Measurements from ENCODE around the gene UCKL1. TPM values are rescaled to one million over a fixed set of nuclear protein-coding genes. Genes with fewer than 3 reads are reported as not detected.
A peak's percentile ranks its signal among the peaks of the same experiment; 100 is the strongest.

The UCKL1 gene
- total RNA-seq, 3 donors from 2014 or later, result 24.2 to 44.9 (median 36.3) TPM

- H3K27ac ChIP-seq, result peak overlapping the region; percentile 78 to 86
- TF ChIP-seq CTCF (IDR thresholded peaks at IDR 0.05) (peak in 1 of 3 donors; percentile 8), POLR2AphosphoS5 (IDR thresholded peaks at IDR 0.05) (peak in 1 of 3 donors; percentile 39), POLR2A (IDR thresholded peaks at IDR 0.05) (no peak)
- H3K9me3 ChIP-seq, result no peaks in the 10 kb centered on the region
- H3K36me3 ChIP-seq, result peaks cover 8% of the 10 kb centered on the region
- peaks cover 20 to 22% of the 10 kb centered on the region in 2 donors for H3K4me1 ChIP-seq
- H3K4me3 ChIP-seq, result peak overlapping the region; percentile 94 to 100 (median 98)
- no peaks in the 10 kb centered on the region for H3K27me3 ChIP-seq
- peak in 1 of 2 donors; percentile 74 for DNase-seq (ENCODE audit: low spot score in 2 of 2)
- intact Hi-C loops (cut with DNase I; ENCODE audit: low total_unique reads), result no loop called here
These were observed 931 bp upstream of the UCKL1 start for GRCh38 chr20:63957004-63957689.

- DNase-seq (ENCODE audit: low spot score in 2 of 2), result no peak
- Histone ChIP-seq H3K27ac (peak overlapping the region; percentile 78 to 86), H3K27me3 (no peaks in the 10 kb centered on the region), H3K9me3 (no peaks in the 10 kb centered on the region), H3K4me1 (peaks cover 20 to 26% of the 10 kb centered on the region in 2 donors), H3K4me3 (peak overlapping the region; percentile 94 to 100 (median 98)), H3K36me3 (peaks cover 4% of the 10 kb centered on the region)
- no peak for TF ChIP-seq POLR2AphosphoS5 (IDR thresholded peaks at IDR 0.05)
- no peak for TF ChIP-seq CTCF (IDR thresholded peaks at IDR 0.05)
- TF ChIP-seq POLR2A (IDR thresholded peaks at IDR 0.05), result no peak
- intact Hi-C loops (cut with DNase I; ENCODE audit: low total_unique reads), result no loop called here
These were observed 418 bp upstream of the UCKL1 start for GRCh38 chr20:63956664-63957003.

- Histone ChIP-seq H3K27me3 (no peaks in the 10 kb centered on the region), H3K27ac (peak overlapping the region; percentile 86 to 98), H3K4me3 (peak overlapping the region; percentile 94 to 100 (median 98)), H3K36me3 (no peaks in the 10 kb centered on the region), H3K4me1 (peaks cover 20 to 32% of the 10 kb centered on the region in 2 donors), H3K9me3 (no peaks in the 10 kb centered on the region)
- intact Hi-C loops (cut with DNase I; ENCODE audit: low total_unique reads), result no loop called here
- no peak for DNase-seq (ENCODE audit: low spot score in 2 of 2)
- TF ChIP-seq CTCF (IDR thresholded peaks at IDR 0.05) (peak in 1 of 3 donors; percentile 6), POLR2A (IDR thresholded peaks at IDR 0.05) (no peak)
These were observed 862 bp downstream of the UCKL1 start for GRCh38 chr20:63955281-63955826.

GRCh38 chr20:63953764-63954429 is 2.3 kb downstream of the UCKL1 start:
- DNase-seq (ENCODE audit: low spot score in 2 of 2), result no peak
- Histone ChIP-seq H3K4me1 (peaks cover 26 to 40% of the 10 kb centered on the region in 2 donors), H3K4me3 (peak overlapping the region in 1 of 3 donors; percentile 100), H3K27ac (peak overlapping the region in 1 of 2 donors; percentile 98), H3K9me3 (no peaks in the 10 kb centered on the region), H3K36me3 (no peaks in the 10 kb centered on the region), H3K27me3 (no peaks in the 10 kb centered on the region)
- TF ChIP-seq POLR2AphosphoS5 (IDR thresholded peaks at IDR 0.05) (no peak), CTCF (IDR thresholded peaks at IDR 0.05) (no peak), POLR2A (IDR thresholded peaks at IDR 0.05) (no peak)
- intact Hi-C loops (cut with DNase I; ENCODE audit: low total_unique reads), result no loop called here

- intact Hi-C loops (cut with DNase I; ENCODE audit: low total_unique reads), result no loop called here
- peaks cover 26 to 46% of the 10 kb centered on the region in 2 donors for H3K4me1 ChIP-seq
- TF ChIP-seq POLR2AphosphoS5 (IDR thresholded peaks at IDR 0.05), result no peak
- no peak for TF ChIP-seq CTCF (IDR thresholded peaks at IDR 0.05)
- no peak for TF ChIP-seq POLR2A (IDR thresholded peaks at IDR 0.05)
- H3K36me3 ChIP-seq, result no peaks in the 10 kb centered on the region
- H3K27ac ChIP-seq, result peak overlapping the region in 1 of 2 donors; percentile 89
- H3K9me3 ChIP-seq, result no peaks in the 10 kb centered on the region
- no peaks in the 10 kb centered on the region for H3K27me3 ChIP-seq
- no peak for DNase-seq (ENCODE audit: low spot score in 2 of 2)
- no peak overlapping the region for H3K4me3 ChIP-seq
These were observed 3.4 kb downstream of the UCKL1 start for GRCh38 chr20:63952769-63953168.
